Stomach (tissue), 9 donors: Measurements from ENCODE around the gene RAI14. TPM values are rescaled to one million over a fixed set of nuclear protein-coding genes. Genes with fewer than 3 reads are reported as not detected.

Source experiments
- DNase-seq, 2 donors: peaks; one replicate each; pipeline versions ENCODE4 v3.0.0 to v3.0.0-alpha.2; 2013 to 2019
- H3K27ac ChIP-seq, 5 donors: fragments of 200-600 bp in 4 of 5; sonication (generic) in 4 of 5; one replicate each; pipeline ENCODE4 v1.5.1; 2013 to 2019; ENCODE audit warnings: mild to moderate bottlenecking in 1 of 5, moderate library complexity in 1 of 5
- H3K27me3 ChIP-seq, 3 donors: fragments of 200-600 bp; sonication (generic); one replicate each; pipeline ENCODE4 v1.5.1; 2017 to 2019; ENCODE audit warnings: mixed run types in 1 of 3
- H3K36me3 ChIP-seq, 4 donors: fragments of 200-600 bp; sonication (generic); 1 replicate in 3 of 4; 2 replicates in 1 of 4; pipeline ENCODE4 v1.5.1; 2016 to 2019
- H3K4me1 ChIP-seq, 4 donors: fragments of 200-600 bp; sonication (generic); one replicate each; pipeline ENCODE4 v1.5.1; 2016 to 2019
- H3K4me3 ChIP-seq, 4 donors: fragments of 200-600 bp; sonication (generic) in 3 of 4; one replicate each; pipeline ENCODE4 v1.5.1; 2016 to 2019; ENCODE audit warnings: mild to moderate bottlenecking in 1 of 4
- H3K9me3 ChIP-seq, 4 donors: fragments of 200-600 bp; sonication (generic); one replicate each; pipeline ENCODE4 v1.5.1; 2016 to 2019
- EP300 ChIP-seq: sonication (generic); formaldehyde crosslinking; IDR thresholded peaks from one replicate; pipeline ENCODE4 v1.6.1; 2017; ENCODE audit warnings: antibody characterized with exemption
- POLR2A ChIP-seq, 4 donors: fragments of 450-650 bp; IDR thresholded peaks; one replicate each; pipeline ENCODE4 v1.6.1; 2016; ENCODE audit warnings: antibody characterized with exemption in 4 of 4, control low read depth in 2 of 4, mild to moderate bottlenecking in 1 of 4, moderate library complexity in 1 of 4
- POLR2AphosphoS5 ChIP-seq, 3 donors: sonication (generic); formaldehyde crosslinking; IDR thresholded peaks; one replicate each; pipeline ENCODE4 v1.6.1; 2016; ENCODE audit warnings: antibody characterized with exemption in 3 of 3
- WGBS, 5 donors: extraction: QIAGEN DNeasy Blood & Tissue Kit in 3 of 5; methylation state at CpG; one replicate each; pipeline versions ENCODE4 v1.1.5 to v1.1.7; 2013 to 2018; 5-methylcytosine and 5-hydroxymethylcytosine counted together
- intact Hi-C: fragments of 100-400 bp; cut with DNase I; formaldehyde crosslinking; loops from one replicate; pipeline ENCODE4 v1.15.1; 2023; ENCODE audit warnings: low total_unique reads
- polyA plus RNA-seq, 3 donors: library from polyadenylated mRNA; stranded (reverse); fragments of 200-250 nt; gene quantifications; one replicate each; pipeline ENCODE4 v1.2.3, GENCODE V29; 2013
- total RNA-seq, 5 donors: library from RNA; depleted of rRNA; stranded (reverse); fragments of >200 nt; gene quantifications; one replicate each; pipeline versions ENCODE4 v1.1.0 to v1.2.3, GENCODE V29; 2014 to 2016
- TF ChIP-seq, protein P1 (sequence below), 7 experiments: fragments of 450-650 bp in 4 of 7; fragments of 200-600 bp in 3 of 7; sonication (generic) in 3 of 7; IDR thresholded peaks; one replicate each; pipeline ENCODE4 v1.5.1; 2016 to 2019; ENCODE audit warnings: antibody characterized with exemption in 7 of 7, control low read depth in 2 of 7, mild to moderate bottlenecking in 1 of 7
- donor health status: healthy with polysubstance abuse.
- donor health status: Bipolar disorder and iron deficiency.
- donor health status: healthy.

The RAI14 gene
- total and polyA plus RNA-seq, 8 donors = 5.1 to 62.4 (median 24.1) TPM

DNA sequence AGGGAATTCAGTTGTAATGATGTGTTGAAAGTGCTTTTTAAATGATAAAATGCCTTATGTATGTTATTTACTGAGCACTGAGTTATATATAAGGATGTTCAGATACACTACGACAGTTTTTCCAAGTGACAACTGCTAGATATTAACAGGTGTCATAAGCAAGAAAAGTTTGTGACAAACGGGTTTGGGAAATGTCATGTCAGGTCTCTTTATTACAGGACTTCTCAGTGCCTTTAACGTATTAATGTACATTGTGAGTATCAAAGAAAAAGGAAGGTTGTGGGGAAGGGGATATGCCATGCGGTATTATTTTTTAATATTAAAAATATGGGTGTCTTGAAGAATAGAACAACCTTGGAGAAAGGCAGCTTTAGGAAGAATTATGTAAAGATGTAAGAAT lies 56.4 kb downstream of the RAI14 start:
- Histone ChIP-seq H3K4me1 (peaks cover 4 to 29% (median 11%) of the 10 kb centered on the region in 4 donors), H3K27me3 (no peaks in the 10 kb centered on the region), H3K9me3 (no peaks in the 10 kb centered on the region), H3K4me3 (no peak overlapping the region), H3K36me3 (peaks cover 0 to 5% (median 0%) of the 10 kb centered on the region in 4 donors), H3K27ac (no peak overlapping the region)
- 89 to 98% (median 93%) methylated on average over 4 of the region's 4 CpGs for WGBS, 5 donors
- TF ChIP-seq, protein P1, sequence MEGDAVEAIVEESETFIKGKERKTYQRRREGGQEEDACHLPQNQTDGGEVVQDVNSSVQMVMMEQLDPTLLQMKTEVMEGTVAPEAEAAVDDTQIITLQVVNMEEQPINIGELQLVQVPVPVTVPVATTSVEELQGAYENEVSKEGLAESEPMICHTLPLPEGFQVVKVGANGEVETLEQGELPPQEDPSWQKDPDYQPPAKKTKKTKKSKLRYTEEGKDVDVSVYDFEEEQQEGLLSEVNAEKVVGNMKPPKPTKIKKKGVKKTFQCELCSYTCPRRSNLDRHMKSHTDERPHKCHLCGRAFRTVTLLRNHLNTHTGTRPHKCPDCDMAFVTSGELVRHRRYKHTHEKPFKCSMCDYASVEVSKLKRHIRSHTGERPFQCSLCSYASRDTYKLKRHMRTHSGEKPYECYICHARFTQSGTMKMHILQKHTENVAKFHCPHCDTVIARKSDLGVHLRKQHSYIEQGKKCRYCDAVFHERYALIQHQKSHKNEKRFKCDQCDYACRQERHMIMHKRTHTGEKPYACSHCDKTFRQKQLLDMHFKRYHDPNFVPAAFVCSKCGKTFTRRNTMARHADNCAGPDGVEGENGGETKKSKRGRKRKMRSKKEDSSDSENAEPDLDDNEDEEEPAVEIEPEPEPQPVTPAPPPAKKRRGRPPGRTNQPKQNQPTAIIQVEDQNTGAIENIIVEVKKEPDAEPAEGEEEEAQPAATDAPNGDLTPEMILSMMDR (IDR thresholded peaks at IDR 0.05) = no peak
- TF ChIP-seq POLR2A (IDR thresholded peaks at IDR 0.05) (no peak), POLR2AphosphoS5 (IDR thresholded peaks at IDR 0.05) (no peak), EP300 (no peak)
- intact Hi-C loops = no loop called here
- no peak for DNase-seq

DNA sequence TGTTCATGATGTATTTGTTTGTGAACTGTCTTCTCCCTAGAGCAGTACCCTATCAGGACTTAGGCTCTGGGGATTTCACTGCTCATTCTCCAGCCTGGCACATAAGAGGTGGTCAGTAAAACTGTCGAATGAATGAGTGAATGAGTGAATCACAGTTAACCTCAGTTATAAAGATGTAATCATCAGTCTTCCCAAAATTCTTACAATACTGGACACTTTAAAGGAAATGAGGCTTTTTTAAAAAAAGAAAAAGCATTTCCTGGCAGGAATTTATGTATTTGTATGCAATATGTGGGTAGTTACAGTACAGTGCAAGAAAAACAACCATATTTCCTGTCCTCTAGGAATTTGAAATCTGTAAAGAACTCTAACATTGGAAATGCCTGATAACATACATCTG lies 59.6 kb downstream of the RAI14 start:
- 76 to 87% (median 83%) methylated on average over 1 of the region's 1 CpG for WGBS, 5 donors
- Histone ChIP-seq H3K36me3 (peaks cover 0 to 5% (median 0%) of the 10 kb centered on the region in 4 donors), H3K27ac (no peak overlapping the region), H3K9me3 (no peaks in the 10 kb centered on the region), H3K4me3 (no peak overlapping the region), H3K27me3 (no peaks in the 10 kb centered on the region), H3K4me1 (peaks cover 0 to 17% (median 5%) of the 10 kb centered on the region in 4 donors)
- intact Hi-C loops = no loop called here
- DNase-seq = no peak
- TF ChIP-seq EP300 = no peak
- TF ChIP-seq, protein P1 (IDR thresholded peaks at IDR 0.05) = no peak
- TF ChIP-seq POLR2A (IDR thresholded peaks at IDR 0.05) = no peak
- TF ChIP-seq POLR2AphosphoS5 (IDR thresholded peaks at IDR 0.05) = no peak

DNA sequence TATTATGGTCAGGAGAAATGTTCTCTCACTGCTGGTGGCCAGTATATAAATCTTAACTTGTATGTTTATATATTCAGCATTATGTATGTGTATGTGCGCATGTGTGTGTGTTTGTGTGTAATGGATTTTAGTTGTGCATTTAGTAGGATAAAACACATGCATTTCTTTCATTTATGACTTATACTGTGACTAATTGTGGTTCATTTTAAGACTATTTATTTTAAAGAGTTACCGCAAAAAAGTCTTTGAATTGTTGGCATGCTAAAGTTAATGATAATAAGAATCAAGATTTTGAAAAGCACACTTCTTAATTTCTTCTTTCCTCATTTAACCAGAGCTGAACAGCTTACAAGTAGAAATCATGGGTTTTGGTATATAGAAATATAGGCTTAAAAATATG lies 60.9 kb downstream of the RAI14 start:
- no peak for DNase-seq
- TF ChIP-seq POLR2AphosphoS5 (IDR thresholded peaks at IDR 0.05) (no peak), EP300 (no peak), POLR2A (IDR thresholded peaks at IDR 0.05) (no peak)
- TF ChIP-seq, protein P1 (IDR thresholded peaks at IDR 0.05) = no peak
- intact Hi-C loops = no loop called here
- Histone ChIP-seq H3K27me3 (no peaks in the 10 kb centered on the region), H3K9me3 (no peaks in the 10 kb centered on the region), H3K4me3 (no peak overlapping the region), H3K36me3 (peaks cover 0 to under 1% (median 0%) of the 10 kb centered on the region in 4 donors), H3K4me1 (peaks cover 0 to 20% (median 5%) of the 10 kb centered on the region in 4 donors), H3K27ac (peak overlapping the region in 4 of 5 donors; percentile 16 to 53 (median 44))
- WGBS, 5 donors = 62 to 96% (median 72%) methylated on average over 2 of the region's 2 CpGs

DNA sequence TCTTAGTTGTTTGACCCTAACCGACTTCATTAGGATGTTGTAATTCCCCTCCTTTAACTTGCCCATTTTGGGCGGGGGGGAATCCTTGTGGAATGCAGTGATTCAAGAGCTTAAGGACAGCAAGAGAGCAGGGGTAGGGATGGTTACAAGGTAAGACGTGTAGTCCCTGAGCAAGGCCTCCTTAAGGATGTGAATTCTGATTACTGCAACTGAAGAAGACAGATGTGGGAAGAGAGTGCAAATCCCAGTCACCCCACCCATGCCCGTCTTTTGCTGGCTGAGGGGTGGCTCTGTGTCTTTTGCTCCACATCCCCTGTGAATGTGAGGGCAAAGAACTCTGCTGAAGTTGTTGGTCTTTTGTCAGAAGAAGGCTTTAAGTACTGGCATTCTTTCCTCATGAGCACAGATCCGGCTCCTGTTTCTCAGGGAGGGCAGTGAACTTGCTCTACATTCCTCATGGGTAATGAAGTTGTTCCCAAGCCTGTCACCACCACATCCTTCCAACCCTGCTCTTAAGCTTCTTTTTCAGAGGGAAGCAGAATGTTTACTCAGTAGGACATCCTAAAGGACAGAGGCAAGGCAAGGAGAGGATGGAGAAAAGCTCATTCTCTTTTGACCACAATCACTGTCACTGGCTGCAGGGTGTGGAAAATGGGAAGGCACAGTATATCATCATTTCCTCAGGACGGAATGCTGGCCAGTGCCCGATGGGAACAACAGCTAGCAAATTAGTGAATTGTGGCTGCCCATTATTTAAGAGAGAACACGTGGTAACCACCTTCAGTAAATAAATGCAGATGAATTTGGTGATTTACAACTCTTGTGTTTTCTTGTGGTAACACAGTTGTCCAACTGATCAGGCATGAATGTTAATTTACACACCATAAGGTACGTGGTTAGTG lies 61.5 kb downstream of the RAI14 start:
- intact Hi-C loops = no loop called here
- DNase-seq = peak in 1 of 2 donors; percentile 49
- Histone ChIP-seq H3K4me1 (peaks cover 0 to 20% (median 5%) of the 10 kb centered on the region in 4 donors), H3K9me3 (no peaks in the 10 kb centered on the region), H3K27me3 (no peaks in the 10 kb centered on the region), H3K36me3 (no peaks in the 10 kb centered on the region), H3K4me3 (no peak overlapping the region), H3K27ac (peak overlapping the region in 4 of 5 donors; percentile 16 to 53 (median 44))
- WGBS, 5 donors = 62 to 67% (median 63%) methylated on average over 9 of the region's 9 CpGs
- peak in 1 of 3 donors; percentile 28 for TF ChIP-seq POLR2AphosphoS5 (IDR thresholded peaks at IDR 0.05)
- TF ChIP-seq POLR2A (IDR thresholded peaks at IDR 0.05) = no peak
